Fibroblast of villous mesenchyme (primary cell): ENCODE data around the gene LCN6. TPM values are rescaled to one million over a fixed set of nuclear protein-coding genes. Genes with fewer than 3 reads are reported as not detected.
A peak's percentile ranks its signal among the peaks of the same experiment; 100 is the strongest.
"Not testable (repeated sequence)": the region's sequence is repeated elsewhere in the genome, so short reads cannot be mapped to it uniquely, and the experiment has no call there.

Experiments
- DNase-seq: peaks from one replicate; pipeline ENCODE4 v3.0.0-alpha.2; 2010; ENCODE audit warnings: low read depth
- H3K4me3 ChIP-seq: 2 replicates; pipeline ENCODE4 v1.5.1; 2011; ENCODE audit warnings: low read depth, mild to moderate bottlenecking, low read length
- total RNA-seq: library from RNA; depleted of rRNA; stranded (reverse); fragments of >200 nt; gene quantifications from 2 replicates; pipeline ENCODE4 v1.2.3, GENCODE V29; 2012
- TF ChIP-seq, protein P1 (sequence below): IDR thresholded peaks from 2 replicates; pipeline ENCODE4 v1.5.1; 2012; ENCODE audit warnings: low read depth, mild to moderate bottlenecking, low read length; ENCODE audit not compliant: insufficient read depth

Gene LCN6
- total RNA-seq, 1 donor: not detected

DNA sequence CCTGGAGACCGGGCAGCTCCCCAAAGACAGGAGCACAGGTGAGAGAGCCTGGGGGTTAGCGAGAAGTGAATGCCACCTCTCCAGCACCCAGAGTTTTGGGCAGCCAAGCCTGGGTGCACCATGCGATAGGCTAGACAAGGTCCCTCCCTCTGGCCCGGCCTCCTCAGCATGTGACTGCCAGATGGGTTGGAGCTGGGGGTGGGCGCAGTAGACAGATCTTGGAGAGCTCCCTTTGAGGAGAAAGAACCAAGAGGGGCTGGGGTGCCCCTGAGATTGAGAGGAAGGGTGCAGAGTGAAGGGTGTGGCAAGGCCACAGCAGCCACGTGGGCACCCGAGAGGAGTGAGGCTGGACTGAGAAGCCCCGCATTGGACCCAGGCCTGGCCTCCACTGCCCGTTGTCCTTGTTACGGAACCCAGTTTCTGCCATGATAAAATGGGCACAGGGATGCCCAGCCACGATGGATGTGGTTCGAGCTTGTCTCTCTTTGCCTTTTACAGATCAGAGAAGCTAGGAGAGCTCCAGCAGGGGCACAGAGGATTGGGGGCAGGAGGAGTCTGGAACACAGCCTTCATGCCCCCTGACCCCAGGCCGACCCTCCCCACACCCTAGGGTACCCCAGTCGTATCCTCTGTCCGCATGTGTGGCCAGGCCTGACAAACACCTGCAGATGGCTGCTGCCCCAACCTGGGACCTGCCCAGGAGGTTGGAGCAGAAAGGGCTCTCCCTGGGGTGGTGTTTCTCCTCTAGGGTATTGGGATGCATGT, 44.2 kb upstream of the LCN6 start:
- no peak for DNase-seq
- TF ChIP-seq, protein P1, sequence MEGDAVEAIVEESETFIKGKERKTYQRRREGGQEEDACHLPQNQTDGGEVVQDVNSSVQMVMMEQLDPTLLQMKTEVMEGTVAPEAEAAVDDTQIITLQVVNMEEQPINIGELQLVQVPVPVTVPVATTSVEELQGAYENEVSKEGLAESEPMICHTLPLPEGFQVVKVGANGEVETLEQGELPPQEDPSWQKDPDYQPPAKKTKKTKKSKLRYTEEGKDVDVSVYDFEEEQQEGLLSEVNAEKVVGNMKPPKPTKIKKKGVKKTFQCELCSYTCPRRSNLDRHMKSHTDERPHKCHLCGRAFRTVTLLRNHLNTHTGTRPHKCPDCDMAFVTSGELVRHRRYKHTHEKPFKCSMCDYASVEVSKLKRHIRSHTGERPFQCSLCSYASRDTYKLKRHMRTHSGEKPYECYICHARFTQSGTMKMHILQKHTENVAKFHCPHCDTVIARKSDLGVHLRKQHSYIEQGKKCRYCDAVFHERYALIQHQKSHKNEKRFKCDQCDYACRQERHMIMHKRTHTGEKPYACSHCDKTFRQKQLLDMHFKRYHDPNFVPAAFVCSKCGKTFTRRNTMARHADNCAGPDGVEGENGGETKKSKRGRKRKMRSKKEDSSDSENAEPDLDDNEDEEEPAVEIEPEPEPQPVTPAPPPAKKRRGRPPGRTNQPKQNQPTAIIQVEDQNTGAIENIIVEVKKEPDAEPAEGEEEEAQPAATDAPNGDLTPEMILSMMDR: no peak
- peak overlapping the region; percentile 96 for H3K4me3 ChIP-seq

DNA sequence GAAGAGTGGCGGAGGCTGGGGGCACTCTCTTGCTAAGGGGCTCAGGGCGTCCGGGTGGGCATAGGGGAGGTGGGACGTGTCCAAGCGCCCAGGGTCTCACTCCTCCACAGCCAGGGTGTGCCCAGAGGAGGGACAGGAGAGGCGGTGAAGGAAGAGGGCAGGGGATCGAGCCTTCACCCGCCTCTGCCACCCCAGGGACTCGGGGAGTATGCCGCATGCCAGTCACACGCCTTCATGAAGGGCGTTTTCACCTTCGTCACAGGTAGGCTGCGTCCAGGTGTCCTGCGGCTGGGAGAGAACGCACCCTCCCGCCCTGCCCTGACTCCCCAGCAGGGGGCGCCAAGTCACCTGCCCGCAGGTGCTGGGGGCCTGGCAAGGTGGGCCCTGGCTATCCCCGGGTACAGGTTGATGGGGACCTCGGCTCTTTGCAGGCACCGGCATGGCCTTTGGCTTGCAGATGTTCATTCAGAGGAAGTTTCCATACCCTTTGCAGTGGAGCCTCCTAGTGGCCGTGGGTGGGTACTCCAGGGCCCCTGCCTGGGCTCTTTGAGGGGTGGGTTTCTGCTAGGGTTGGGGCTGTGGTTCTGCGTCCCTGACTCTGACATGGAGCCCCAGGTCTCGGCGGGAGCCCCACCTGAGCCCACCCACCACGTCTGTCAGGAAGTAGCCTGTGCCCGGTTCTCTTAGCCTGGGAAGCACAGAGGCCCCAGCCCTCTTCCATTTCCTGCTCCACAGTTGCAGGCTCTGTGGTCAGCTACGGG, 43.4 kb upstream of the LCN6 start:
- H3K4me3 ChIP-seq: peak overlapping the region; percentile 96
- peak; percentile 57 for DNase-seq
- TF ChIP-seq, protein P1: peak; percentile 95

DNA sequence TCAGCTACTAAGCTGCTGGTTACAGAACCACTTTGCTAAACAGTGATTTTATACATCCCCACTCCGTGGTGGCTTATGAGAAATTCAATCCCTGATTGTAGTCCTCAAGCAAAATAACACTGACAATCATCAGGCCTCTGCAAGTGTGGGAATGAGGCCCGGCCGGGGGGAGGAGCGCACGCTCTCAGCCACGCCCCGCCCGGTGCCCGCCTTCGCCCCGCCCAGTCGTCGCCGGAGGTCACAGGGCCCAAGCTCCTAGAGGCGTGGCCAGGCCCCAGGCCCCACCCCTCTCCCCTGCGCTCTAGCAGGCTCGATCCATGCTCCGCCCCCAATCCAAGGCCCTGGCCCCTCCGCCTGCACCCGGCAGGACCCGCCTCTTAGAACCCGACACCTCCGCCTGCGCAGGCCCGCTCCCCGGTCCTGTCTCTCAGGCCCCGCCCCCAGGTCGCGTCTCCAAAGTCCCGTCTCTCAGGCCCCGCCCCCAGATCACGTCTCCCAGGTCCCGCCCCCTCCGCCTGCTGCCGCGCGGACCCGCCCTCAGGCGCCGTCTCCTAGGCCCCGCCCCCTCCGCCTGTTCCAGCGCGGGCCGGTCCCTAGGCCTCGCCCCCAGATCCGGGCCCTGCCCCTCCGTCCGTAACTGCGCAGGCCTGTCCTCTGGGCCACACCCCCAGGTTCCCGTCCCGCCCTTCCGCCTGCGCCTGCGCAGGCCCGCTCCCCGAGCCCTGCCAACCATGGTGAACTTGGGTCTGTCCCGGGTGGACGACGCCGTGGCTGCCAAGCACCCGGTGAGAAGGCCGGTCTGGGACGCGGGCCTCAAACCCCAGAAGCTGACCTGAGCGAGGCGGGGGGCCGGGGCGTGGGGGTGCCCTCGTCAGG, 42.6 kb upstream of the LCN6 start, which contains the start of gene TMEM141:
Gene TMEM141, plus strand, starts transcription at position 705 of the 876 bp plus-strand sequence. Its CDS starts 27 bp downstream, at position 732.
- DNase-seq: peak; percentile 100
- TF ChIP-seq, protein P1: no peak
- H3K4me3 ChIP-seq: peak within 1 kb of the TSS; percentile 96

- H3K4me3 ChIP-seq: no peak overlapping the region
- no peak for DNase-seq
- TF ChIP-seq, protein P1: no peak
These were observed 41.2 kb upstream of the LCN6 start for GRCh38 chr9:136789523-136789937.

DNA sequence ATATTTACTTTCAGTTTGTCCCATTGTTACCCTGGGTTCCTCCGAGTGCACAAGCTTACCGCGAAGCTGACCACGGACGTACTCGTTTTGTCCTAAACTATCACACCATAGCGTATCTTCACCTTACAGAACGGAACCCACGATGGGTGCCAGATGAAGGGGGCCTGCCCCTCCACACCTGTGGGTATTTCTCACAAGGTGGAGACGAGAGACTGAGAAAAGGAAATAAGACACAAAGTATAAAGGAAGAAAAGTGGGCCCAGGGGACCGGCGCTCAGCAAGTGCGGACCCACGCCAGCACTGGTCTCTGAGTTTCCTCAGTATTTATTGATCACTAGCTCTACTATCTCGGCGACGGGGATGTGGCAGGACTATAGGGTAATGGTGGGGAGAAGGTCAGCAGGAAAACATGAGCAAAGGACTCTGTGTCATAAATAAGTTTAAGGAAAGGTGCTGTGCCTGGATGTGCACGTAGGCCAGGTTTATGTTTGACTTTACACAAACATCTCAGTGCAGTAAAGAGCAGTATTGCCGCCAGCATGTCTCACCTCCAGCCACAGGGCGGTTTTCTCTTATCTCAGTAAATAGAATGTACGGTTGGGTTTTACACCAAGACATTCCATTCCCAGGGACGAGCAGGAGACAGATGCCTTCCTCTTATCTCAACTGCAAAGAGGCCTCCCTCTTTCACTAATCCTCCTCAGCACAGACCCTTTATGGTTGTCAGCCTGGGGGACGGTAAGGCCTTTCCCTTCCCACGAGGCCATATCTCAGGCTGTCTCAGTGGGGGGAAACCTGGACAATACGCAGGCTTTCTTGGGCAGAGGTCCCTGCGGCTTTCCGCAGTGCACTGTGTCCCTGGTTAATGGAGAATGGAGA, 40.6 kb upstream of the LCN6 start:
- H3K4me3 ChIP-seq: not testable (repeated sequence)
- peak; percentile 91 for DNase-seq

DNA sequence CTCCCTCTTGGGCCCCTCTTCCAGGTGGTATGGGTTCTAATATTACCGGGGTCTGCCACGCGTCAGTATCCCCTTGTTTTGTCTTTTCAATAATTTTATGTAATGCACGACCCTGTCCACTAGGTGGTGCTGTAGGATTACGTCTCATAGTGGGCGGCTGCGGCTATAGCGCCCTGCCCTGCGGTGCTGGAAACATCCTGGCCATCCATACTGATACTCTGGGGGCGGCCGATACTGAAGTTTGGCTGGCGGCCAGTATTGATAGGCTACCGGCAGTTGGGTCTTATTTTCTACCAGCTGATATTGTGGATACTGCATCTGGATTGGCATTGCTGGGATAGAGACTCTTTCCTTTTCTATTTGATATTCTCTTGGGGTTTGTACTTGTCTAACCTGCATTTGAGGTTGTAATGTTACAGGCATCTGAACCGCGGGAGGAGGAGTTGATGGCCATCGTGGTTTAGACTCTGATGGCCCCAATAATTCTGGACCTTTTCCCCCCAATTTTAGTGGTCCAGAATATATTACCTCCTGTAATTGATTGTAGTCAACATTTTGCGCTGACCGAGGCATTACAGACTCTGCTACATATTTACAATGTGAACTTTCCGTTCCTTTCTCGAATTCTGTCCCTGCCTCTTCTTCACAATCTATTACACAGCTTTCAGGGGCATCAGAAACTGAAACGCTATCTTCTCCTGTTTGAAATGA, 39.5 kb upstream of the LCN6 start:
- TF ChIP-seq, protein P1: peak; percentile 73
- peak; percentile 71 for DNase-seq
- no peak overlapping the region for H3K4me3 ChIP-seq

DNA sequence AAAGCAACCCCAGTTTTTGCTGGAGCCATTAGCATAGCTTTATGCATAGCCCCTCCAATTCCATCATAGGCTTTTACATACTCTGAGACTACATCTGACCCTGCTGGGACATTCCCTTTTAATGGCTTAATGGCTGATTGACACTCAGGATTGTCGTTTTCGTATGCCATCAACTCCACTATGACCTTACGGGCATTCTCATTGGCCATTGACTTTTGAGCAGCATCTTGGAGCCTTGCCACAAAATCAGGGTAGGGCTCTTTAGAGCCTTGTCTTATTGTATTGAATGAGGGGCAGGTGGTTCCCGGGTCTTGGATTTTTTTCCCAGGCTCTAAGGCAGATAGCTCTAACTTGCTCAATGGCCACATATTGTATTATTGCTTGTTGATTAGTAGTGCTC, 38.7 kb upstream of the LCN6 start:
- not testable (repeated sequence) for DNase-seq

More for the DNA sequence above, 38.7 kb upstream of the LCN6 start:
- not testable (repeated sequence) for H3K4me3 ChIP-seq
